ENCODE results near the gene LCP1.
"Not testable (repeated sequence)": the region's sequence is repeated elsewhere in the genome, so short reads cannot be mapped to it uniquely, and the experiment has no call there.

The LCP1 gene

GRCh38 chr13:46181840-46182490 is at the start of gene LCP1:
LCP1 (minus strand) TSS chr13:46182177; CDS start chr13:46159662, 22,515 bp downstream.
- peak; percentile 83 for DNase-seq

DNA sequence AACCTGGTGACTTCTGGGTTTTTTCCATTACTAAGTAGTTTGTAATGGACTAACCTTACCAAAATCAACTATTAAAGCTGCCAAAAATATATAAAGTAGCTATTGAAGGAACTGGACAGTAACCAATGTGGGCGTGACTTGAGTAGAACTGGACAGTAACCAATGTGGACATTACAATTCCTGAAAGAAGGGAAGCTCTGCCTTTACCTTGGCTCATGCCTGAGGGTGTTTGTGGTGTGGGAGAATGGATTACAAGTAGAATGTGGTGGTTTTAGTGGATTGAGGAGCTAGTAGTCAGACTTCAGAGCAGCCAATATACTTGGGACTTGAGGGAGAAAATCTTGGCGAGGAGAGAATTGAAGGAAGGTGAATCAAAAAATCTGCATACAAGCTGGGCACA is 47.3 kb upstream of the LCP1 start:
- DNase-seq, result no peak

- DNase-seq, result peak; percentile 6
Observed at GRCh38 chr13:46220234-46220633, 38.3 kb upstream of the LCP1 start.

- DNase-seq, result not testable (repeated sequence)
Observed at GRCh38 chr13:46214741-46215140, 32.8 kb upstream of the LCP1 start.

GRCh38 chr13:46213242-46213641 is 31.3 kb upstream of the LCP1 start:
- DNase-seq, result no peak

GRCh38 chr13:46211483-46212351 is 29.7 kb upstream of the LCP1 start, which contains the start of gene LRRC63:
LRRC63 (plus strand) TSS chr13:46211928; CDS start chr13:46213035, 1,107 bp downstream.
- peak; percentile 92 for DNase-seq

GRCh38 chr13:46211116-46211482 is 29.1 kb upstream of the LCP1 start:
- peak; percentile 51 for DNase-seq

GRCh38 chr13:46210362-46211083 is 28.5 kb upstream of the LCP1 start:
- no peak for DNase-seq

DNA sequence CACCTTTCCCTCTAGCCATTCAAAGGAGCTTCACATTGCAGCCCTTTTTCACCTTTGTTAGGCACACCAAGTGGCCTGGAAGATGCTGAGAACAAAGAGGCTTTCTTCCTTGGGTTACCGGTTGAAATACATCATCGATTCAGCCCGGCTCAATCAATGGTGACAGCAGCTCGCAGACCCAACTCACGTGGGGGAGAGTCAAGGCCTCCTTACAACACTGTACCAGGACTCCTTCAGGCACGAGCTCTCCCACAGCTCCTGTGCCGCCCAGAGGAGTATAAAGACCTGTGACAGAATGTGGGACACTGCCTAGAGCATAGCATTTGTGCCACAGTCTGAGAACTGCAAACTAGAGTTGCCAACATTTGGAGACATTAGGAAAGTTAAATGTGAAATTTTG is 25.9 kb upstream of the LCP1 start:
- no peak for DNase-seq

- no peak for DNase-seq
Observed at GRCh38 chr13:46206143-46206542, 24.2 kb upstream of the LCP1 start.

GRCh38 chr13:46202966-46203365 is 21.0 kb upstream of the LCP1 start:
- no peak for DNase-seq

- no peak for DNase-seq
Observed at GRCh38 chr13:46202188-46202795, 20.3 kb upstream of the LCP1 start.

- DNase-seq, result no peak
Observed at GRCh38 chr13:46198696-46199193, 16.8 kb upstream of the LCP1 start.

DNA sequence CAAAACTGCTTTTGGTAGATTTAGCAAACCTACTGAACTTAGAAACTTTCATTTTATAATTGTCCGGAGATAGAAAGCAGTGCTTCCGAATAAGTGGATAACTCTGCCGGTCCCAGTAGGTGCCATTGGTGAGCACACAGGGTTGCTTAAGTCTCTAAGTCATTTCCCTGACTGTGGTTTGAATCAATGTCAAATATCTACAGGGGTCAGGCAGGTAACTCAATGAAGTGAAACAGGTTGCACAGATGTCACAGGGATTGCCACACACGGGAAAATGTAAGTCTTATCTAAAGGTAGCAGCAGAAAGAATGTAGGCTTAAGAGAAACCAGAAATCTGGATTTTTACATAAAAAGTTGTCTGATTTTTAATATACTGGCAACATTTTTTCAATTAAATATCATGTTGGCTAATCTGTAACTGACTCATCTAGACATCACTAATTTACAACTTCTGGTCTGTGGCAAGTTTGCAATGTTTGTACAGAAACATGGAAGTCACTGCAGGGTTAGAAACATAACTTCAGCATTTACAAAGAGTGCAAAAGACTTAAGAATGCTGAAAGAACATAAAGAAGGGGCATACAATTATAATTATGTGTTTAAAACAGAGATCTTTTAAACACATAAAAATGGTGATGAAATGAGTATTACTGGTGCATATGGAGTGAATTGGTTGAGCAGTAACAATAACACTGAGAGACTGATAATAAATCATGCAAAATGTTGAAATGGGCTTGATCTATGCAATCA is 15.5 kb upstream of the LCP1 start:
- DNase-seq, result no peak

GRCh38 chr13:46195016-46195415 is 13.0 kb upstream of the LCP1 start:
- no peak for DNase-seq

GRCh38 chr13:46192412-46192811 is 10.4 kb upstream of the LCP1 start:
- DNase-seq, result no peak

- no peak for DNase-seq
Observed at GRCh38 chr13:46185634-46186033, 3.7 kb upstream of the LCP1 start.

DNA sequence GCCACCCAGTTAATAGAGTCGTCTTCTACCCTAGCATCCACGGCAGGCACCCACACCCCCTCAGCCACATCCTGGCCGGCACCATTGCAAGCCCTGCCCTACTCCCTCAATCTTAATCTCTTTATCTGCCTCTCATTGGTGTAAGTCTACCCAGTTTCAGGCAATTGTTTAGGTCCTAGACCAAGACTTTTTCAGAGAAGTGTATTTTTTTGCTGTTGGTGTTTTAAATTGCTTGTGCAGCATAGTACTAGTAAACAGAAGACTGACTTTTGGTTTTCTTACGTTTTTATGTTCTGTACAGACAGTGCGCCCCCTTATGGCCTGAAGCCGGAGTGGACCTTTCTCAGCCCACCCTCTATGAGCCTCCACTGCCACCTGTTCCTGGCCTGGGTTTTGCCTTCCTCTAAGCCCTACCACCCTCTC is 2.3 kb upstream of the LCP1 start:
- peak; percentile 86 for DNase-seq

DNA sequence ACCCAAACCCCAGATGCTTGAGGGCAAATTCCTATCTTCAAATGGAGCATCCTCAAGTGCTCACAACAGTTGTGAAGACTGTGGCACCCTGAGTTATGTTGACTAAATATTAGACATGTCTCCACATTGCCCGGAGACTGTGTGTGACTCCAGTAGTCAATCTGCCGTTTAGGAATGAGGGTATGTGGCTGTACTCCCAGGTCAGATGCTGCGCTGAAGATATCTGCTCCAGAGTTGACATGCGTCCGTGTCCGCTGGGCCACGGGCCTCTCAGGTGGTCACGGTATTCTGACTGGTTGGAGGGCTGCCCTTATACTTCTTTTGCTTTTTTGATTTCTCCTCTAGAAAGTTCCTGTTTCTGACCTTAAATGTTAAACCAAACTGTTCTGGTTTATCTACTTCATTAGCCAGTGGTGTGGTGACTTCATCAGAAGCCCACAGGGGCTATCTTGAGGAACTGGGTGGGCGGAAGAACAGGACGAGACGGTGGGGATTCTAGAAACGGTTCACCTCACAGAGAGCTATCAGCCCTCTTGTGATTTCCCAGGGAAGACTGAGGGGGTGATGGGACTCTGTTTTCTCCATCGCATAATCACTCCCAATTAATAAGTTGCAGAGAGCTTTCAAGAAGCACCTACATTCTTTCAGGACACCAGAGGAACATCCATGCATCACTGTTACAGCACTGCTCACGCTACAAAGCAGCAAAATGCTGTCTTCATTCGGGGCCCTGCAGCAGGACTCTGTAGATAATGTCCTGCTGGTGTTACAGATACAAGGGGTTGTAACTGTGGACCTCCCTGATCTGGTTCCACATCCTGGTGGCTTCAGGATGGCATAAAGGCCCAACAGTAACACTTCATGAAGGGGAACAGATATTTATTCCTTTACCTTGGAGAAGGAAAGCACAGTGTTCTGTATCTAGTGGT is 1.3 kb upstream of the LCP1 start:
- DNase-seq, result no peak

DNA sequence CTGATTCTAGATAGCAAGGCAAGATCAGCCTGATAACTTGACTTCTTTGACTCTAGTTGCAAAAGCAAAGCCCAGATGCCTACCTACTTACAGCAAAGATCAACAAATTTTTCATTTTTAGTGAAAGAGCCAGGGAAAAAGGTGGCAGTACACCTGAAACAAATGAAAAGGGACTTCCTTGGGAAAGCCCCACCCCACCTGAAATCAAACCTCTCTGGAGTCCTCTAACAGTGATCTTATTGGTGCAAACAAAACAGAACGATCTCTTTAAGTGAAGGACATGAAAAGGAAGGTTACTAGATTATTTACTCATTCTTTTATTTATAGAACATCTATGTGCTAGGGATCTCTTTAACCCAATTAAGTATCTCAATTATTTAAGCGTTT is 507 bp upstream of the LCP1 start:
- no peak for DNase-seq

GRCh38 chr13:46181377-46181839 is 569 bp downstream of the LCP1 start:
- DNase-seq, result no peak

Measured in stimulated activated CD4-positive, alpha-beta T cell treated with anti-CD3 and anti-CD28 coated beads, Interleukin-15, amount 100 ng/mL, for 24 hours (primary cell).